ENCODE measurements around the gene ZC3H4. TPM values are rescaled to one million over a fixed set of nuclear protein-coding genes. Genes with fewer than 3 reads are reported as not detected.

Gene ZC3H4
- total RNA-seq, 1 experiment from 2014 or later = 45.1 TPM

GRCh38 chr19:47028195-47028601, 85.4 kb downstream of the ZC3H4 start:
- ChIA-PET CTCF (interaction anchor here (0.6 to 0.7 kb wide), 2 partner anchors 17 to 216 kb away, joined by 3 read pairs; no protein-coding TSS in a partner anchor), POLR2A (no interaction called here), RAD21 (ENCODE audit: low non-redundant PET in 1 of 2, low total read pairs in 2 of 2, uncharacterized antibody in 2 of 2, unreplicated experiment in 2 of 2) (no interaction called here)
- Histone ChIP-seq H3K9me3 (ENCODE audit: control insufficient read depth in 1 of 2, insufficient read depth in 1 of 2, low read depth in 1 of 2, low read length in 2 of 2) (no peaks in the 10 kb centered on the region), H3K4me1 (ENCODE audit: control insufficient read depth in 1 of 2, insufficient read depth in 2 of 2, low read length in 2 of 2) (peaks cover 5 to 9% of the 10 kb centered on the region in 2 experiments; a peak in 3 of 4 replicates), H3K9ac (ENCODE audit: low read length) (no peak overlapping the region), H3K79me2 (ENCODE audit: insufficient read depth, low read length) (no peaks in the 10 kb centered on the region), H3K9me2 (ENCODE audit: insufficient read depth) (no peaks in the 10 kb centered on the region), H3K36me3 (ENCODE audit: control insufficient read depth in 1 of 2, insufficient read depth in 2 of 2, low read length in 2 of 2) (no peaks in the 10 kb centered on the region), H3K27ac (ENCODE audit: low read depth, low read length) (no peak overlapping the region), H2AFZ (ENCODE audit: low read depth, low read length, poor library complexity, severe bottlenecking) (no peak overlapping the region), H3K4me2 (ENCODE audit: low read length) (no peak overlapping the region), H3K27me3 (ENCODE audit: insufficient read depth, low read length) (no peaks in the 10 kb centered on the region), H3K4me3 (replicated peaks in 1 of 2; ENCODE audit: low read depth in 1 of 2, low read length in 2 of 2) (no peak overlapping the region), H4K20me1 (ENCODE audit: insufficient read depth) (no peaks in the 10 kb centered on the region)
- intact Hi-C loops (cut with micrococcal nuclease) = no loop called here
- TF ChIP-seq EZH2phosphoT487 (IDR thresholded peaks at IDR 0.05; ENCODE audit: borderline replicate concordance) (no peak), ZBTB33 (IDR thresholded peaks at IDR 0.05; ENCODE audit: extremely low read depth, insufficient replicate concordance, low read length) (no peak), RAD21 (IDR thresholded peaks at IDR 0.05; ENCODE audit: low read depth) (no peak), CBX3 (IDR thresholded peaks at IDR 0.05; ENCODE audit: low read depth) (no peak)
- no TSS peak for BruUV-seq (replicated peaks)
- ATAC-seq (no peak), DNase-seq (ENCODE audit: low read depth, low spot score) (no peak)

GRCh38 chr19:47027586-47028088, 85.9 kb downstream of the ZC3H4 start:
- ChIA-PET RAD21 (ENCODE audit: low non-redundant PET in 1 of 2, low total read pairs in 2 of 2, uncharacterized antibody in 2 of 2, unreplicated experiment in 2 of 2) (no interaction called here), CTCF (interaction anchor here (0.6 to 0.7 kb wide), 2 partner anchors 16 to 216 kb away, joined by 3 read pairs; no protein-coding TSS in a partner anchor), POLR2A (no interaction called here)
- peaks cover 5 to 9% of the 10 kb centered on the region in 2 experiments; a peak in 3 of 4 replicates for H3K4me1 ChIP-seq (ENCODE audit: control insufficient read depth in 1 of 2, insufficient read depth in 2 of 2, low read length in 2 of 2)
- no peaks in the 10 kb centered on the region for H4K20me1 ChIP-seq (ENCODE audit: insufficient read depth)
- no peaks in the 10 kb centered on the region for H3K27me3 ChIP-seq (ENCODE audit: insufficient read depth, low read length)
- no peaks in the 10 kb centered on the region for H3K79me2 ChIP-seq (ENCODE audit: insufficient read depth, low read length)
- no peak overlapping the region for H3K4me3 ChIP-seq (replicated peaks in 1 of 2; ENCODE audit: low read depth in 1 of 2, low read length in 2 of 2)
- no peak overlapping the region for H3K4me2 ChIP-seq (ENCODE audit: low read length)
- DNase-seq (ENCODE audit: low read depth, low spot score) = no peak
- H3K27ac ChIP-seq (ENCODE audit: low read depth, low read length) = no peak overlapping the region
- intact Hi-C loops (cut with micrococcal nuclease) = no loop called here
- H3K36me3 ChIP-seq (ENCODE audit: control insufficient read depth in 1 of 2, insufficient read depth in 2 of 2, low read length in 2 of 2) = no peaks in the 10 kb centered on the region
- H3K9ac ChIP-seq (ENCODE audit: low read length) = no peak overlapping the region
- no peak overlapping the region for H2AFZ ChIP-seq (ENCODE audit: low read depth, low read length, poor library complexity, severe bottlenecking)
- H3K9me3 ChIP-seq (ENCODE audit: control insufficient read depth in 1 of 2, insufficient read depth in 1 of 2, low read depth in 1 of 2, low read length in 2 of 2) = no peaks in the 10 kb centered on the region
- ATAC-seq = no peak
- no peaks in the 10 kb centered on the region for H3K9me2 ChIP-seq (ENCODE audit: insufficient read depth)
- no TSS peak for BruUV-seq (replicated peaks)
- TF ChIP-seq MAX (IDR thresholded peaks at IDR 0.05) (no peak), ZFX (IDR thresholded peaks at IDR 0.05) (no peak), JUND (IDR thresholded peaks at IDR 0.05) (no peak), EZH2phosphoT487 (IDR thresholded peaks at IDR 0.05; ENCODE audit: borderline replicate concordance) (no peak), SIN3A (IDR thresholded peaks at IDR 0.05; ENCODE audit: low read depth) (no peak), YY1 (IDR thresholded peaks at IDR 0.05; ENCODE audit: extremely low read depth, insufficient replicate concordance, low read depth, low read length) (no peak), SRF (IDR thresholded peaks at IDR 0.05; ENCODE audit: low read depth) (no peak), EZH2 (IDR thresholded peaks at IDR 0.05) (no peak), ZNF274 (IDR thresholded peaks at IDR 0.05; ENCODE audit: low read depth, low read length) (no peak), CEBPB (IDR thresholded peaks at IDR 0.05; ENCODE audit: low read depth) (no peak), TCF7L2 (IDR thresholded peaks at IDR 0.05; ENCODE audit: borderline replicate concordance, extremely low read depth, insufficient read depth, insufficient read length) (no peak), SP1 (IDR thresholded peaks at IDR 0.05; ENCODE audit: low read depth) (no peak), ZBTB33 (IDR thresholded peaks at IDR 0.05; ENCODE audit: extremely low read depth, insufficient replicate concordance, low read length) (no peak), CBX3 (IDR thresholded peaks at IDR 0.05; ENCODE audit: low read depth) (no peak)
